NCI-H1694 treated with DMSO at 0.1 percent for 48 hours (cell line): Measurements from ENCODE around the gene MPPED1.

ENCODE experiments used
- DNase-seq: peaks from one replicate; lab custom pipeline; 2025; lab: John Stamatoyannopoulos, UW

MPPED1 gene

GRCh38 chr22:43542681-43543521 is 131.1 kb downstream of the MPPED1 start:
- no peak for DNase-seq

DNA sequence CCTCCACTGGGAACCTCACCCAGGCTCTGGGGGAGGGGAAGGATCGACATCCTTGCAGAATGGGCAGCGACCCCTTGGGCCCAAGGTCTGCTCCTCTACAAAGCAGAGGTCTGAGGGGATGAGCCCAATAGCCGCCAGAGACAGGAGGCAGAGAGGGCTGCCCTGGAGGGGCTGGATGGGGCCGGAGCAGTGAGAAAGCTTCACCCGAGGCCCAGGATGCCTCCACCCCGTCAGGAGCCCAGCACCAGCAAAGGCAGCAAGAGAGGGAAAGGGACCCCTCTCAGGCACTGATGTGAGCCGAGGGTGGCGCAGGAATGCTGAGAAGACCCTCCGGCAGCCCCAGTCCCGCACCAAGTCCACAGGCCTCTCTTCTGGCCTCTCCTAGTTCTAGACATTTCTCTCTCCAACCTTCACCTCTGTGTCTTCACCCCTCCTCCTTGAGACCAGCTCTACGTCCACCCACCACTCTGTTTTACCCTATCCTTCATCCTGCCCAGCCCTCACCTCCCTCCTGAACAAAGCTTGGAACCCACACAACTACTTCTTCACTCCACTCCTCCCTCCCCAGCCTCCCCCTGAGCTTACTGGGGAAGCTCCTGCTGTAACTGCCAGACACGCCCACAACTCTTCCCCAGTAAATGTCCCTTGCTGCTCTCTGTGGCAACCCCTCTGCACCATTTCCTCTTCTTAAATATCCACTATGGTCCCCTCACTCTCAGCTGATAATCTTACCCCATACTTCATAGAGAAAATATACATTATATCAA is 131.9 kb downstream of the MPPED1 start:
- no peak for DNase-seq

DNA sequence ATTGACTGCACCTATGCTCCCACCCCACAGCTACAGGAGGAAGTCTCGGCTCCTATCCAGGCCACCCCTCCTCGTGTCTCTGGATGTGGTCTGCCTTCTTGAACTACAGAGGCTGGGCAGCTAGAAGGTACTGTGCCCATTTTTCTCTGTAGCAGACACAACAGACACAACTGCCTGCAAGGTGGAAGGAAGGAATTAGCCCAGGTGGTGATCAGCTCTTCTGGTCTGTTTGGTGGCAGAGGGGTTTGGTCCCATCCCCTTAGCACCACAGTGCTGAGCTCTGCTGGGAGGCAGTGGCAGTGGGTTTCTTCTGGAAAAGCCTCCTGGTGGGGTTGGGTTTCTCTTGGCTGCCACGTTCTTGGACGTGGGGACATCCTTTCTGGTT is 132.5 kb downstream of the MPPED1 start:
- DNase-seq = no peak

- DNase-seq = no peak
Observed at GRCh38 chr22:43546186-43546585, 134.4 kb downstream of the MPPED1 start.

GRCh38 chr22:43550024-43550620 is 138.3 kb downstream of the MPPED1 start:
- no peak for DNase-seq

DNA sequence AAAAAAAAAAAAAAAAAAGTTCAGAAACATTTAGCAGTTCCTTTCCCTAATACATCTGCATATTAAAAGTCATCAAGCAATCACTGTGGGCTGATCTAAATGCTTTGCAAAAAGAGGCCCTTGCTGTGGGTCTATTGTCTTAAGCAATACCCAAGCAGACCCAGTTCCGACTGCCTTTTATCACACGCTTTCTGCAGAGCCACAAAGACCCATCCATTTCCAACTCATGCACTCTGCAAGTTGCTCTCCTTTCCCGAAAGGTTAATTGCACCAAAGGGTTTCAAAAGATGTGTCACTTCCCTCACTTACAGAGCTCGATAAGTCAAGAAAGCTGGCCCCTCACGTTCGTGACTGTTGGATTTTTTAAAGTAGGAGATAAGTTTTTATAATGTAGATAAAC is 138.9 kb downstream of the MPPED1 start:
- DNase-seq = no peak

GRCh38 chr22:43553451-43554258 is 141.8 kb downstream of the MPPED1 start:
- DNase-seq = no peak

GRCh38 chr22:43554259-43554636 is 142.4 kb downstream of the MPPED1 start:
- DNase-seq = no peak

GRCh38 chr22:43554694-43555365 is 143.0 kb downstream of the MPPED1 start:
- DNase-seq = no peak

DNA sequence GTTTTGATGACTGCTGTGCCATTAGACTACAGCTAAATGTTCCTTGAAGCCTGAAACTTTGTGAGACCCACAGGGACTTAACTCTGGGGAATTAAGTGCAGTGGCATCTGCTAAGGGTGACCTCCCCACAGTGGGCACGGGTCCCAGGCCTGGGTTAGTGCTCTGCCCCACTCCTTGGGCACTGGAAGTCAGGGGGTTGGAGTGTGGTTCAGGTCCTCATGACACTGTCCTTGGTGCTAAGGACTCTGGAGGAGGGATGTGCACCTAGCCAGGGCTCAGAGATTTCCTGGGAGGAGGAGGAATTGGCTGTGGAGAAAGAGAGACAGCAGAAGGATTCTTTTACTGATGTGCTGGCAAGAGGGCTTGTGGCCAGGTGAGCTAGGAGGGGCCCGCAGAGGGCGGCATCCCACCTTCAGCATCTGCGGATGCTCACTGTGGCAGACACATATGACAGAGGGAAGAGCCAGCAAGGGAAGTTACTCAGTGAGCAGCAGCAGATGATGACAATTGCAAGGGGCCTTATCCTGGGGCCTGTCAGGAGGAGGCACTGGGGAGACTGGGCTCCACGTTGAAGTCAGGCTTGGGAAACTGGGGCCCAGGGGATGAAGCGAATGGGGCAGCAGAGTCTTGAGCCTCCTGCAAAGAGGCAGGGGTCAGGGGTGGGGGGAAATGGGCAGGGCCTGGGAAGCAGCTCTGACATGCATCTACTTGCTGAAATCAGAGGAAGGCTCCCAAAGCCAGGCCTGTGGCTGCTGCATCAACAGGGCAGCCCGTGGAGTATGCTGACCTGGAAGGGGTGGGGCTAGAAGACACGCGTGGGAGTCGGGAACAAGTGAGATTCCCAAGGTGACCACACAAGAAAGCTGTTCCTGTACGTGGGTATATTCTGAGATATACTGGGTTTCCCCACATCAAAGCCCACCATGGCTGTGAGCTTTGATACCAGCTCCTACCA is 144.0 kb downstream of the MPPED1 start:
- DNase-seq = no peak
